Measurements from ENCODE around the gene PLA2G12B. TPM values are rescaled to one million over a fixed set of nuclear protein-coding genes. Genes with fewer than 3 reads are reported as not detected.
"Not testable (repeated sequence)": the region's sequence is repeated elsewhere in the genome, so short reads cannot be mapped to it uniquely, and the experiment has no call there.

PLA2G12B gene
- total RNA-seq, result not detected in 2 replicates

DNA sequence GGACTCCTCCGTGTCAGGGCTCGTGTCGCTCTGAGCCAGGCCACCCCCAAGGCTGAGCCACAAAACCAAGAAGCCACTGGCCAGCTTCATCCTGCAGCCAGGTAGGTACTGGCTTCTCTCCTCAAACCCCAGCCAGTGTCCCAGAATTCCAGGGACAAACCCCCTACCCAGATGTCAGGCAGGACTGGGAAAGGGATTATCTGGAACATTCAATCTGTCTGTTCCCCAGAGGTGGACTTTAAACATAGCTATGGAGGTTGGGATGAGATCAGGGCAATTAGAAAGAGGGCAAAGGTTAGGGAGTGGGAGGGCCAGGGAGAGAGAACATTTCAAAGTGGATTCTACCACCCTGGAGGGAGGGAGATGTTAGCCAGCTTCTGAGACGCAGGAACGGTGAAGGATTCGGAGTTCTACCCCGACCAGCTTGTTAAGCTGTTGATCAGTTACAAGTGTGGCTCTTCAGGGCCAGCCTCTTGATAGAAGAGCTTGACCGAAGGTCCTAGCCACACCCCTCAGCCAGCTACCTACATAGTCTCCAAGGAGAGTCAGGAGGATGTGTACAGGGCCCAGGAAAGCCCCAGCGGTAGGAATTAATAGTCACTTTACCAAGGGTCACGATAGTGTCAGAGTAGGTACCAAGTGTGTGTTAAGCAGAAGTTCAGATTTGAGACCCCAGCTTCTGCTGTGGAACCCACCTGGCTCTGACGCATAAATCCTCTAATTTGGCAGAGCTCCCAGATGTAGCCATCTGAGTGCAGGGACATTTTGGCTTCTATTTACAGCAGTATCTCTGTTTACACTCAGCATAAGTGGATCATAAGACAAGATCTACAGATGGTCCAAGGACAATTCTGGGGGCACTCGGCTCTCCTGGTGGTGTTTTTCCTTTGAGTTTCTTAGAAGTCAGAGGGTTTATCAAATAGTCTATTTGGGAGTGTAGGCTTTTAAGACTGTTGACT lies at the start of gene PLA2G12B:
Gene PLA2G12B (minus strand): TSS at position 211 of the 959 bp plus-strand sequence. CDS start 121 bp downstream, at position 90.
- DNase-seq (ENCODE audit: low read depth, low spot score), result no peak

DNA sequence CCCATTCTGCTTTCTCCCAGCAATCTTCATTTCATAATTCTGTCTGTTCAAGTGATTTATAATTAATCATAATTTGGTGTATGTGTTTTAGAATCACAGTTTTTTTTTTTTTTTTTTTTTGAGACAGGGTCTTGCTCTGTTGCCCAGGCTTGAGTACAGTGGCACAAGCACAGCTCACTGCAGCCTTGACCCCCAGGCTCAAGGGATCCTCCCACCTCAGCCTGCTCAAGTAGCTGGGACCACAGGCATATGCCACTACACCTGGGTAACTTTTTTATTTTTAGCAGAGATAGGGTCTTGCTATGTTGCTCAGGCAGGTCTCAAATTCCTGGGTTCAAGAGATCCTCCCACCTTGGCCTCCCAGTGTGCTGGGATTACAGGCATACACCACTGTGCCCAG lies 49.2 kb upstream of the PLA2G12B start:
- DNase-seq (ENCODE audit: low read depth, low spot score), result no peak

DNA sequence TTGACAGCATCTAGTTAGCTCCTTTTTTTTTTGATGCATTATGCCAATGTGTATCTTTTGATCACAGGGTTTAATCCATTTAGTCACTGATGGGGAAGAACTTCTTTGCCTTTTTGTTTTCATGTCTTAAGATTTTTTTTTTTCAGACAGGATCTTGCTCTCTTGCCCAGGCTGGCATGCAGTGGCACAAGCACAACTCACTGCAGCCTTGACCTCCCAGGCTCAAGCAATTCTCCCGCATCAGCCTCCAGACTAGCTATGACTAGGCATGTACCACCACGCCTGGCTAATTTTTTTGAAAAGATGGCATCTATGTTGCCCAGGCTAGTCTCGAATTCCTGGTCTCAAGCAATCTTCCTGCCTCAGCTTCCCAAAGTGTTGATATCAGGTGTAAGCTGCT lies 46.4 kb upstream of the PLA2G12B start:
- DNase-seq (ENCODE audit: low read depth, low spot score), result no peak

GRCh38 chr10:72997099-72997498 lies 42.5 kb upstream of the PLA2G12B start:
- DNase-seq (ENCODE audit: low read depth, low spot score), result no peak

GRCh38 chr10:72995459-72995858 lies 40.9 kb upstream of the PLA2G12B start:
- DNase-seq (ENCODE audit: low read depth, low spot score), result not testable (repeated sequence)

DNA sequence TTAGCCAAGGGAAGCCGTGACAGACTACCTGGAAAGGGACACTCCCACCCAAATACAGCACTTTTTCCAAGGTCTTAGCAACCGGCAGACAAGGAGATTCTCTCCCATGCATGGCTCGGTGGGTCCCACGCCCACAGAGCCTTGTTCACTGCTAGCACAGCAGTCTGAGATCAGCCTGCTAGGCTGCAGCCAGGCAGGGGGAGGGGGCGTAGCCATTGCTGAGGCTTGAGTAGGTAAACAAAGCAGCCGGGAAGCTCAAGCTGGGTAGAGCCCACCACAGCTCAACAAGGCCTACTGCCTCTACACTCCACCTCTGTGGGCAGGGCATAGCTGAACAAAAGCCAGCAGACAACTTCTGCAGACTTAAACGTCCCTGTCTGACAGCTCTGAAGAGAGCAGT lies 35.2 kb upstream of the PLA2G12B start:
- DNase-seq (ENCODE audit: low read depth, low spot score), result not testable (repeated sequence)

GRCh38 chr10:72984618-72985017 lies 30.0 kb upstream of the PLA2G12B start:
- not testable (repeated sequence) for DNase-seq (ENCODE audit: low read depth, low spot score)

DNA sequence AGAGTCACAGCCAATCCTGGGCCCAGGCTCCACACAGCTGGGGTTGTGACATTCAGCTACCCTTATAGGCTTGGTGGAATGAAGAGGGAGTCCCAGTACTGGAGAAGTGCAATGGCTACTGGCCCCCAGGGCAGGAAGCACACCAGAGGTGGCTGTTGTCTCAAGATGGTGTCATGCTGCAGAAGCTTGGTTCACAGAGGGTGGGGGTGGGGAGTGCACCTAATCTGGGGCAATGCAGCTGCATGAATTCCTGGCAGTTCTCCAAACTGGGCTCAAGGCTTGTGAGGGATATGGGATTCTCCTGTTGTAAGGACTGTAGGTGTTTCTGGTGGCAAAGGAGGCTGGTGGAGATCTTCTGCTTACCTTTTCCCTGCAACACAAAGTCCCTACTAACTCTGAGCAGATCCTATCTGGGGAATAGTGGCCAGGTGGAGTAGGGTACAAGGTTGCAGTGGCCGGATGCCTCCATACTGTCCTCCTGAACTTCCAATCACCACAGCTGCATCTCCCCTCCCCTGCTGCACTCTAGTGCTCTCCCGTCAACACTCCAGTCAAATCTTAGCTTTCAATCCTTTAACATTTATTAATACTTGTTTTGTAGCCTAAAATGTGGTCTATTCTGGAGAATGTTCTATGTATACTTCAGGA lies 27.4 kb upstream of the PLA2G12B start:
- no peak for DNase-seq (ENCODE audit: low read depth, low spot score)

- DNase-seq (ENCODE audit: low read depth, low spot score), result no peak
Observed at GRCh38 chr10:72981028-72981881, 26.6 kb upstream of the PLA2G12B start.

GRCh38 chr10:72980348-72980747 lies 25.7 kb upstream of the PLA2G12B start:
- no peak for DNase-seq (ENCODE audit: low read depth, low spot score)

GRCh38 chr10:72979709-72980108 lies 25.1 kb upstream of the PLA2G12B start:
- no peak for DNase-seq (ENCODE audit: low read depth, low spot score)

- DNase-seq (ENCODE audit: low read depth, low spot score), result no peak
Observed at GRCh38 chr10:72976886-72977285, 22.3 kb upstream of the PLA2G12B start.

DNA sequence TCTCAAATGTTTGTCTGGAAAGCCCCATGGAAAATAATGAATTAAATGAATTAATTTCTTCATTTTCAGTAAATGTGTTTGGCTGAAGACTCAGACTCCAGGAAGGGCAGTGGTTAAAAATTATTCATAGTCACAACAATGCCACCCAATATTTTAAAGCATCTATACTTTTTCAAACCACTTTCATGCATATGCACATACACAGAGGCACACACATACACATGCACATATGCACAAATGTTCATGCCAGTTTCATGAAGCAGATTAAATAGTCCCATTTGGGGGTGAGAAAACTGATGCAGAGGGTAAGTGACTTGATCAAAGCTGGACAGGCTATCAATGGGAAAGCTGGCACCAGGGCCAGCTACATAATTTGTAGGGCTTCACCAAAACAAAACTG lies 1.4 kb upstream of the PLA2G12B start:
- no peak for DNase-seq (ENCODE audit: low read depth, low spot score)

DNA sequence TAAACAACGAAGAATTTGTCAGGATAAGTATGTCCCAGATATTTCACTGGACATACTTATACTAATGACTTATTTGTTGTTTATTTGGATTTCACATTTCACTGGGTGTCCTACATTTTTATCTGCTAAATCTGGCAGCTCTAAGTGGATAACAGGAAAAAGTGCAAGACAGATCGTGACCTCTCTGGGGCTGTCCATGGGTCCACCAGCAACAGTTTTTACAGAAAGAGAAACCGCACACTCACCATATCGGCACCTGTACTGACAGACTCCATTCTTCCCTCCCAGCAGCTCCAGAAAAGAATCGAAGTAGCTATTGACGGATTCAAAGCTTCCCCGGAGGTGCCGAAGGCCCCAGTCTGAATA lies 393 bp downstream of the PLA2G12B start:
- no peak for DNase-seq (ENCODE audit: low read depth, low spot score)

- no peak for DNase-seq (ENCODE audit: low read depth, low spot score)
Observed at GRCh38 chr10:72953687-72954086, 919 bp downstream of the PLA2G12B start.

GRCh38 chr10:72952642-72953158 lies 1.9 kb downstream of the PLA2G12B start:
- DNase-seq (ENCODE audit: low read depth, low spot score), result no peak

GRCh38 chr10:72952189-72952588 lies 2.4 kb downstream of the PLA2G12B start:
- no peak for DNase-seq (ENCODE audit: low read depth, low spot score)

DNA sequence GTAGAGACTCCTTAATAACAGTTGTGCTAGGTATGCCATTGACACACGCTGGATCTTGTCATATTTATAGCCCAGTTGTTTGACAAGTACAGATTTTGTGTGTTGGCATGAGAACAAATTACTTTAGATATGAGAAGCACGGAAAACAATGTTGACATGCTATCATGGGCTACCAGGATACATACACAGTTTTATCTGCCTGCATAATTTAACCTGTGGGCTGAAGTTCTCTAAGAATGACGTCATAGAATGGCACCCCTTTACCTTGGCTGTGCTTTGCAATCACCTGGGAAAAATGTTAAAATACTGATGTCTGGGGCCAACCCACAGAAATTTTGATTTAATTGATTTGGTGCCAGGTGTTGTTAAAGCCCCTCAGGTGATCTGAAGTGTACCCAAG lies 2.8 kb downstream of the PLA2G12B start:
- DNase-seq (ENCODE audit: low read depth, low spot score), result no peak

DNA sequence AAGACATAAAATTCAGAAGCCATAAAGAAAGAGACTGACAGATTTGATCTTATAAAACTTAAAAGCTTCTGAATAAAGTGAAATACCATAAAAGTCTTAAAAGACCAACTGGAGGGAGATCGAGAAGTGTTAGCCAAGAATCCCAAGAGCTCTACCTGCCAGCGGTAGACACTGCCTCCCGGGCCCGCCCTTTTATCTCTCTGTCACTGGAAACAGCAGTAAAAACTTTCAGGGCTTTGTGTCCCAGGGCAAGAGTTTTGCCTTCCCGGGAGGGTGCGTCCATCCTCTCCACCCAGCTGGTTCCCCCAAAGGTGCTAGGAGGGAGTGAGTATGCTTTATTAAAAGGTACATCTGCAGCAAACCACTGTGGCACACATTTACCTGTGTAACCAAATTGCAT lies 5.8 kb downstream of the PLA2G12B start:
- DNase-seq (ENCODE audit: low read depth, low spot score), result no peak

DNA sequence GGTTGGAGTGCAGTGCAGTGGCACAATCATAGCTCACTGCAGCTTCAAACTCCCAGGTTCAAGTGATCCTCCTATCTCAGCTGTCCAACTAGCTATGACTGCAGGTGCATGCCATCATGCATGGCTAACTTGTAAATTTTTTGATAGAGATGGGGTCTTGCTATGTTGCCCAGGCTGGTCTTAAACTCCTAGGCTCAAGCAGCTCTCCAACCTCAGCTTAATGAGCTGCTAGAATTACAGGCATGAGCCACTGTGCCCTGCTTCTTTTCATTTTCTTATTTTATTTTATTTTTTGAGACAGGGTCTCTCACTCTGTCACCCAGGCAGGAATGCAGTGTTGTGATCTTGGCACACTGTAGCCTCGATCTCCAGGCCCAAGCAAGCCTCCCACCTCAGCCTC lies 7.6 kb downstream of the PLA2G12B start:
- no peak for DNase-seq (ENCODE audit: low read depth, low spot score)

DNA sequence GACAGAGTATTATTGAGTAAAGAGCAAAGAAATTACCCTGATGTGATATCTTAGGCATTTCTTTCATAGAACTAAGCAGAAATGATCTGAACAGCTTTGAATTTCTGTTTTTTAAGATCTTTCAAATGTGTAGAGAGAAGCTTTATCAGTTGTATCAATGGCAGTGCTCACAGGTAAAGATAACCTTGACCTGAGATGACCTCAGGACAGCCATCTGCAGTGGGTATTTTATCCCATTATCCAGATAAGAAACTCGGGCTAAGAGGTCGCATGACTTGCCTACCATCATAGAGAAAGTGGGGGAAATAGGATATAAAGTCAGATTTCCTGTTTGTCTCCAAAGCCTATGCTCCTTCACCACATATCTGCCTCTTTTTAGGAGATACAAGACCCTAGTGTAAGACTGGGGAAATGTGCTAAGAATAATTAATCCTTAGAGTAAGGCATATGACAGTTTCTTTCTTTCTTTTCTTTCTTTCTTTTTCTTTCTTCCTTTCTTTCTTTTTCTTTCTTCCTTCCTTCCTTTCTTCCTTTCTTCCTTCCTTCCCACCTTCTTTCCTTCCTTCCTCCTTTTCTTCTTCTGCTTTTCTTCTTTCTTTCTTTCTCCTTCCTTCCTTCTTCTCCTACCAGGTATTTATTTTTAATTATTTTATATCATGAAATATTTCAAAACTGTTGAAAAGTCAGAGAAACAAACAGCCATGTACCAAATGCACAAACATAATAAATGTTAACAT lies 10.9 kb downstream of the PLA2G12B start:
- DNase-seq (ENCODE audit: low read depth, low spot score), result no peak
